Activated CD8-positive, alpha-beta memory T cell treated with anti-CD3 and anti-CD28 coated beads, Interleukin-2, amount 50 U/mL, for 24 hours (primary cell): ENCODE data around the gene NASP.

ENCODE experiments used
- DNase-seq: peaks from one replicate; pipeline ENCODE4 v3.0.0-alpha.2; 2020; ENCODE audit errors: extremely low read depth

Gene NASP

GRCh38 chr1:45667321-45668111 is 83.7 kb downstream of the NASP start:
- no peak for DNase-seq
